HCT116 (cell line): Measurements from ENCODE around the gene FAM83B. TPM values are rescaled to one million over a fixed set of nuclear protein-coding genes. Genes with fewer than 3 reads are reported as not detected.
"Not testable (repeated sequence)": the region's sequence is repeated elsewhere in the genome, so short reads cannot be mapped to it uniquely, and the experiment has no call there.

Source experiments
- ATAC-seq: fragments of 200-7000 bp; cut with Tn5 transposase; 2 replicates; pipeline ENCODE4 v1.9.1; 2020; ENCODE audit warnings: mild to moderate bottlenecking, moderate library complexity
- BruUV-seq: library from RNA; stranded (reverse); fragments of 400-500 nt; replicated peaks from 2 replicates; lab custom pipeline; 2021; lab: Mats Ljungman, UMichigan
- CTCF ChIA-PET: fragments of 300-600 bp; sonication (Branson Sonifier 250); formaldehyde crosslinking; loops from one replicate; lab custom pipeline; 2021; ENCODE audit warnings: antibody characterized with exemption; lab: Charles Lee
- POLR2A ChIA-PET: fragments of 300-600, 350-600 bp; sonication (Branson Sonifier 250); formaldehyde crosslinking; loops from one replicate; lab custom pipeline; 2021; ENCODE audit warnings: antibody characterized with exemption; lab: Charles Lee
- RAD21 ChIA-PET, 2 experiments: fragments of 300-600 bp; sonication (Branson Sonifier 250); formaldehyde crosslinking; loops; one replicate each; lab custom pipeline; 2023; ENCODE audit warnings: low total read pairs in 2 of 2; ENCODE audit not compliant: uncharacterized antibody in 2 of 2, unreplicated experiment in 2 of 2, low non-redundant PET in 1 of 2; lab: Charles Lee
- DNase-seq: peaks from one replicate; pipeline ENCODE4 v3.0.0-alpha.2; 2010; ENCODE audit warnings: low read depth, low spot score
- H2AFZ ChIP-seq: fragments of 200-600 bp; shearing (Covaris generic), sonication (generic); 2 replicates; pipeline ENCODE4 v1.6.1; 2017; ENCODE audit warnings: low read depth, mixed run types, mixed read lengths, antibody characterized with exemption, low read length; ENCODE audit not compliant: poor library complexity, severe bottlenecking
- H3K27ac ChIP-seq: 2 replicates; pipeline ENCODE4 v1.5.1; 2012; ENCODE audit warnings: low read depth, low read length
- H3K27me3 ChIP-seq: fragments of 200-600 bp; sonication (generic); 2 replicates; pipeline ENCODE4 v1.6.1; 2016; ENCODE audit warnings: mixed run types, low read length, mixed read lengths; ENCODE audit not compliant: insufficient read depth
- H3K36me3 ChIP-seq, 2 experiments: fragments of 200-500 bp in 1 of 2; fragments of 200-600 bp in 1 of 2; sonication (Bioruptor generic) in 1 of 2; sonication (generic) in 1 of 2; 2 replicates each; pipeline versions ENCODE4 v1.5.1 to v1.6.1; 2014 to 2016; ENCODE audit warnings: low read length in 2 of 2, inconsistent platforms in 1 of 2, mixed read lengths in 1 of 2, mixed run types in 1 of 2; ENCODE audit not compliant: insufficient read depth in 2 of 2, control insufficient read depth in 1 of 2
- H3K4me1 ChIP-seq, 2 experiments: fragments of 200-600 bp in 1 of 2; sonication (generic) in 1 of 2; 2 replicates each; pipeline versions ENCODE4 v1.5.1 to v1.6.1; 2012 to 2017; ENCODE audit warnings: low read length in 2 of 2, inconsistent platforms in 1 of 2, mild to moderate bottlenecking in 1 of 2, mixed read lengths in 1 of 2, mixed run types in 1 of 2, moderate library complexity in 1 of 2; ENCODE audit not compliant: insufficient read depth in 2 of 2, control insufficient read depth in 1 of 2
- H3K4me2 ChIP-seq: fragments of 200-600 bp; sonication (generic); 2 replicates; pipeline ENCODE4 v1.6.1; 2017; ENCODE audit warnings: mixed run types, low read length, mixed read lengths
- H3K4me3 ChIP-seq, 2 experiments: fragments of 200-600 bp in 1 of 2; sonication (generic) in 1 of 2; replicated peaks in 1 of 2; 2 replicates each; pipeline ENCODE4 v1.5.1; 2011 to 2016; ENCODE audit warnings: low read length in 2 of 2, control low read depth in 1 of 2, low read depth in 1 of 2, mild to moderate bottlenecking in 1 of 2, mixed read lengths in 1 of 2, mixed run types in 1 of 2
- H3K79me2 ChIP-seq: fragments of 200-600 bp; sonication (generic); 2 replicates; pipeline ENCODE4 v1.6.1; 2017; ENCODE audit warnings: mild to moderate bottlenecking, mixed run types, low read length, moderate library complexity, mixed read lengths; ENCODE audit not compliant: insufficient read depth
- H3K9ac ChIP-seq: fragments of 200-600 bp; sonication (generic); 2 replicates; pipeline ENCODE4 v1.6.1; 2016; ENCODE audit warnings: low read length, mixed read lengths
- H3K9me2 ChIP-seq: fragments of 200-600 bp; sonication (generic), shearing (Covaris generic); 2 replicates; pipeline ENCODE4 v1.6.1; 2017; ENCODE audit warnings: mixed run types, mild to moderate bottlenecking, moderate library complexity; ENCODE audit not compliant: insufficient read depth
- H3K9me3 ChIP-seq, 2 experiments: fragments of 200-500 bp in 1 of 2; fragments of 200-600 bp in 1 of 2; sonication (Bioruptor generic) in 1 of 2; sonication (generic) in 1 of 2; 2 replicates each; pipeline ENCODE4 v1.6.1; 2014 to 2017; ENCODE audit warnings: low read length in 2 of 2, mixed read lengths in 2 of 2, inconsistent platforms in 1 of 2, low read depth in 1 of 2, mild to moderate bottlenecking in 1 of 2, mixed run types in 1 of 2, moderate library complexity in 1 of 2; ENCODE audit not compliant: control insufficient read depth in 1 of 2, insufficient read depth in 1 of 2
- H4K20me1 ChIP-seq: fragments of 200-600 bp; sonication (generic), shearing (Covaris generic); 2 replicates; pipeline ENCODE4 v1.6.1; 2017; ENCODE audit warnings: mixed run types, mild to moderate bottlenecking, moderate library complexity; ENCODE audit not compliant: insufficient read depth
- CBX3 ChIP-seq: IDR thresholded peaks from 2 replicates; pipeline ENCODE4 v1.6.1; 2012; ENCODE audit warnings: low read depth
- CEBPB ChIP-seq: IDR thresholded peaks from 2 replicates; pipeline ENCODE4 v1.6.1; 2012; ENCODE audit warnings: low read depth
- EGR1 ChIP-seq: IDR thresholded peaks from 2 replicates; pipeline ENCODE4 v1.6.1; 2012; ENCODE audit warnings: low read depth
- EZH2 ChIP-seq: fragments of 200-600 bp; sonication (generic); IDR thresholded peaks from 2 replicates; pipeline ENCODE4 v1.6.1; 2017; ENCODE audit warnings: antibody characterized with exemption, mixed run types
- EZH2phosphoT487 ChIP-seq: fragments of 200-600 bp; IDR thresholded peaks from 2 replicates; pipeline ENCODE4 v1.6.1; 2018; ENCODE audit warnings: antibody characterized with exemption, borderline replicate concordance
- FOSL1 ChIP-seq: IDR thresholded peaks from 2 replicates; pipeline ENCODE4 v1.6.1; 2012; ENCODE audit warnings: low read depth
- JUND ChIP-seq: IDR thresholded peaks from 2 replicates; pipeline ENCODE4 v1.6.1; 2012
- MAX ChIP-seq: IDR thresholded peaks from 2 replicates; pipeline ENCODE4 v1.6.1; 2012
- POLR2A ChIP-seq: IDR thresholded peaks from 2 replicates; pipeline ENCODE4 v1.7.0; 2011; ENCODE audit warnings: borderline replicate concordance; ENCODE audit not compliant: insufficient read depth, insufficient read length; ENCODE audit errors: extremely low read depth
- POLR2AphosphoS5 ChIP-seq: IDR thresholded peaks from 2 replicates; pipeline ENCODE4 v1.6.1; 2011; ENCODE audit warnings: mild to moderate bottlenecking, low read depth, low read length, moderate library complexity
- RAD21 ChIP-seq: IDR thresholded peaks from 2 replicates; pipeline ENCODE4 v1.6.1; 2012; ENCODE audit warnings: low read depth, mild to moderate bottlenecking
- SIN3A ChIP-seq: IDR thresholded peaks from 2 replicates; pipeline ENCODE4 v1.6.1; 2012; ENCODE audit warnings: low read depth
- SP1 ChIP-seq: IDR thresholded peaks from 2 replicates; pipeline ENCODE4 v1.6.1; 2012; ENCODE audit warnings: low read depth
- TCF7L2 ChIP-seq: IDR thresholded peaks from 2 replicates; pipeline ENCODE4 v1.7.0; 2011; ENCODE audit warnings: borderline replicate concordance, inconsistent platforms; ENCODE audit not compliant: insufficient read depth, insufficient read length; ENCODE audit errors: extremely low read depth
- ZFX ChIP-seq: fragments of 450-650 bp; IDR thresholded peaks from 2 replicates; pipeline ENCODE4 v1.6.1; 2017
- intact Hi-C: fragments of 100-400 bp; cut with micrococcal nuclease; formaldehyde crosslinking; loops from 2 replicates; pipeline ENCODE4 v1.10.0; 2022
- total RNA-seq: library from RNA; stranded (reverse); gene quantifications from one replicate; pipeline ENCODE4 v1.2.1, GENCODE V29; 2021; ENCODE audit not compliant: unreplicated experiment

Gene FAM83B
- total RNA-seq, 1 experiment from 2014 or later = 16.9 TPM

- TF ChIP-seq EZH2 (no peak), ZFX (no peak)
Measured at GRCh38 chr6:54970337-54970736, 123.8 kb downstream of the FAM83B start (continued).

GRCh38 chr6:54971825-54972224 is 125.3 kb downstream of the FAM83B start:
- Histone ChIP-seq H2AFZ (peak overlapping the region; percentile 90), H3K36me3 (no peaks in the 10 kb centered on the region), H3K9me3 (no peaks in the 10 kb centered on the region), H4K20me1 (no peaks in the 10 kb centered on the region), H3K9ac (0 out of 2 replicates have a peak overlapping the region, but pooled peaks have one; percentile 14), H3K27ac (peak overlapping the region; percentile 40; the same call in 1 of the 2 replicates), H3K4me2 (peak overlapping the region; percentile 51), H3K27me3 (no peaks in the 10 kb centered on the region), H3K4me1 (peaks cover 20 to 32% of the 10 kb centered on the region in 2 experiments; a peak in 3 of 4 replicates), H3K9me2 (no peaks in the 10 kb centered on the region), H3K79me2 (no peaks in the 10 kb centered on the region), H3K4me3 (no peak overlapping the region)
- RAD21 ChIA-PET = no interaction called here
- intact Hi-C loops = no loop called here
- peak; percentile 57 for ATAC-seq
- no peak for TF ChIP-seq POLR2A
- TF ChIP-seq EZH2 = no peak
- peak; percentile 27; the same call in 1 of the 2 replicates for TF ChIP-seq SIN3A
- TF ChIP-seq CEBPB = peak; percentile 59; the same call in 1 of the 2 replicates
- no peak for TF ChIP-seq ZFX
- peak; percentile 66 for TF ChIP-seq FOSL1
- TF ChIP-seq CBX3 = peak; percentile 91
- TF ChIP-seq JUND = peak; percentile 63; the same call in 1 of the 2 replicates
- TF ChIP-seq POLR2AphosphoS5 = no peak
- TF ChIP-seq MAX = peak; percentile 79
- peak; percentile 63 for TF ChIP-seq SP1
- no peak for TF ChIP-seq TCF7L2
- TF ChIP-seq EGR1 = no peak
- no peak for TF ChIP-seq EZH2phosphoT487
- peak; percentile 15; the same call in 1 of the 2 replicates for TF ChIP-seq RAD21
- DNase-seq = peak; percentile 76
- CTCF ChIA-PET = no interaction called here
- no TSS peak for BruUV-seq
- POLR2A ChIA-PET = no interaction called here

- H3K36me3 ChIP-seq, H3K27me3 ChIP-seq, H3K9me2 ChIP-seq, H3K9me3 ChIP-seq, H3K79me2 ChIP-seq, H3K4me3 ChIP-seq, DNase-seq, H3K9ac ChIP-seq, RAD21 ChIA-PET, H3K27ac ChIP-seq, H4K20me1 ChIP-seq, CTCF ChIA-PET, POLR2A ChIA-PET, intact Hi-C loops, H3K4me2 ChIP-seq, BruUV-seq, ATAC-seq, H2AFZ ChIP-seq: not testable (repeated sequence)
- H3K4me1 ChIP-seq = peaks cover 7 to 17% of the 10 kb centered on the region in 2 experiments; a peak in 3 of 4 replicates
Measured at GRCh38 chr6:54979161-54979560, 132.6 kb downstream of the FAM83B start.
